HG02840 (cell line): ENCODE data around the gene TCERG1.

Experiments used
- ATAC-seq: cut with Tn5 transposase; IDR thresholded peaks from one replicate; pipeline ENCODE4 v1.9.1; 2021; ENCODE audit warnings: mild to moderate bottlenecking, moderate library complexity, moderate number of reproducible peaks; ENCODE audit not compliant: unreplicated experiment, low FRiP score

Gene TCERG1

GRCh38 chr5:146450002-146450401 lies 2.9 kb downstream of the TCERG1 start:
- no peak for ATAC-seq

- ATAC-seq: no peak
Measured at GRCh38 chr5:146451411-146451810, 4.3 kb downstream of the TCERG1 start.

DNA sequence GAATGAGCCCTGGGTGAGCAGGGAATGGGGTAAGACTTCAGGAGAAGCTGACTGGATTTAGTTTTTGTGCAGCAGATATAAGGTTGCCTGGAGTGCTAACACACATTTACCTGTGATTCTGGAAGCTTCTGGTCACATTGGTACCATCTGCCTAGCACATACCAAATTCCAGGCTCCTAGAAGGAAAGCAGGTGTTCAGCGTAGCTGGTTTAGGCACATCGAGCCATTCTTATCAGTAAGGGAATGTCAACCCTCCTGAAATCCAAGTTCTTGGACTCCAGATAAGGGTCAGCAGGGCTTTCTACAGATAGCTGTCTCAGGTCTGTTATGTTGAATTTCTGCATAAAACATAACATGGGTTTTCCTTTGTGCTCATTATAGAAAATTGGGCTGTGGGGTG lies 10.3 kb downstream of the TCERG1 start:
- no peak for ATAC-seq

- ATAC-seq: no peak
Measured at GRCh38 chr5:146458894-146459293, 11.8 kb downstream of the TCERG1 start.

DNA sequence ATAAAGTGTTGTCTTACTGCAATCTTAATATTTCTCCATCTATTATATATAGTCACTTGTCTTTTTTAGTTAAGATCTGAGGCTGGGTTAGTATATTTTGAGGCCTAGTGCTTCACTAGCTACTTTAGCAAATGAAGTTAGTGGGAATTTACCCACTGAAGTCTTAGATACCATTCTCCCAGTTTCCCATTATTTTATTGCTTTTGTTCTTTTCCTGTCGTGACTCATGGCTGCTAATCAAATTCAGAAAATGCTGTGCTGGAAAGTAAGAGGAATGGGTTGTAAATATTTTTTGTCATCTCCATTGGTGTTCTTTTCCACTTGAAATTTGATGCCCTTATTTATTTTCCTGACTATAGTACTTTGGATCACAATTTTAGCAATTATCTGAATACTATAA lies 14.2 kb downstream of the TCERG1 start:
- no peak for ATAC-seq

DNA sequence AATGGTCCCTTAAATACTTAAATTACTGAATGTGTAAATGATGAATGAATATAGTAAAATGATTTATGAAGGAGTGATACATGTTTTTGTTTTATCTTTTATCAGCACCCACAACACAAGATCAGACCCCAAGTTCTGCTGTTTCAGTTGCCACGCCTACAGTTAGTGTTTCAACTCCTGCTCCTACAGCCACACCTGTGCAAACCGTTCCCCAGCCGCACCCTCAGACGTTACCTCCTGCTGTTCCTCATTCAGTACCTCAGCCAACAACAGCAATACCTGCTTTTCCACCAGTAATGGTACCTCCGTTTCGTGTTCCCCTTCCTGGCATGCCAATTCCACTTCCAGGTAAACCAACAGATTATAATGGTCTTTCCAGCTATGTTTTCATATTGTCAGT lies 16.3 kb downstream of the TCERG1 start:
- no peak for ATAC-seq

DNA sequence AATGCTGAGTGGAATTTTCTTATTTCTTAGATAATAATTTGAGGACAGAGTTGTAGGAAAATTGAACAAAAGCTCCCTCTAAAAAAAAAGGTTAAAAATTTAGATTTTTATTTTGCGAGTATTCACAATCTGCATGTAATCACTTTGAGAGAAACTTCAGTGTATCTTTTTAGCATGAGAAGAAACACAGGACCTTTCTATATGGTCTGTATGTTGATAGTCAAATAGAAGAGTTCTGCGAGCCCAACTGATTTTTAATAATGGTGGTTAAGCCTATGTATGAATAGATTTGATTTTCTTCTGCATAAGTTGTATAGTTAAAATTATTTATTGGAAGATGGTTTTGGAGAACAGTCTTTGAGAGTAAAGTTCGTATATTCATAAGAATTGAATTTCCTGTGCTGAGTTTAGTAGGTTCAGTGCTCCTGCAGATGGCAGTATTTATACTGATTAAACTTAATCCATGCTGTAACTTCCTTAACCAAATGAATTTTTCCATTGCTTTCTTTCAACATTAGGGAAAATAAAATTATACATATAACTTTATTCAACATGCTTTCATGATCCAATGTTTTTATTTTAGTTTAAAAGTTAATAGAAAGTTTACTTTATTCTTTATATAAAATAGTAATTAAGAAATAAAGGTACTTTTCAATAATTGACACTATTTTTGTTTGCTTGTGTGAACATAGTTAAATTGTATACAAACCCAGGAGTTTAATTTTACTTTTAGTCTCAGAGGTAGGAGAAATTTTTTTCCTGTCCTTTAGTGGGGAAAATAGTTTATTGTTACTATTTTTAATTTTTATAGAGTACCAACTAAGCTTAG lies 19.6 kb downstream of the TCERG1 start:
- no peak for ATAC-seq

DNA sequence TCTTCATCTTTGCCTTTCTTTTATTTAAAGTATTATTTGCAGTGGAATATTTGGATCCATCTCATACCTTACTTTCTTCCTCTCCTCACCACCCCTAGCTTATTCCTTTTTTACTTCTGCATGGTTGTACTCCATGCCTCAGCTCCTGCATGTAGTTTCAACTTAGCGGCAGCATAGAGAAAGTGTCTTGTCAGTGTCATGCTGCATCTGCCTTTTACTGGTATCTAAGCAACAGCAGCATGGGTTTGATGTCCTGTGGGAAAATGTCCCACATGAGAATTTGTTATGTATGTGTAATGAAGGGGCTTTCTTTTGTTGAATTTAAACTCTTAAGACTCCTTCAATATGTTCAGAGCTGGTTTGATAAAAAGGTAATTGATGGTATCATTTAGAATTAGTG lies 20.6 kb downstream of the TCERG1 start:
- ATAC-seq: no peak

- ATAC-seq: no peak
Measured at GRCh38 chr5:146474065-146474464, 26.9 kb downstream of the TCERG1 start.

DNA sequence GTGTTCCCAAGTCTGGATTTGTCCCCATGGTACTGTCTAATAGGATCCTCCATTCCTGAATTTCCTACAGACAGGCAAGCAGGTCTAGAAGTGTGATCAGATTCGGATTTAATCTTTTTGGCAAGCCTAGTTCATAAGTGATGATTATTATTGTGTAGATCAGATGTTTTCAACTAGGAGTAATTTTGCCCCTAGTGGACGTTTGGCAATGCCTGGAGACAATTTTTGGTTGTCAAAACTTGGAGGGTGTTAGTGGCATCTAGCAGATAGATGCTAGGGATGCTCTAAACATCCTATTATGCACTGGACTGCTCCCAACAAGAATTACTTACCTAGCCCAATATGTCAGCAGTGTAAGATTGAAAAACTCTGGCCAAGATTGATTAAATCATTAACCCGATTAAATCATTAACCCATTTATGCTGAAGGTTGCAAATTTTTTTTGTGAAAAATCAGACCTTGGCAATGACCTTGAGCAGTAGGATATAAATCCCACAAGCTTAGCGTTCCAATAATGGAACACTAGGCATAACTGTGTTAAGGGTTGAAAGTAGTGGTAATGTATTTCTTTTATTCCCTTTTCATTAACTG lies 28.2 kb downstream of the TCERG1 start:
- no peak for ATAC-seq

DNA sequence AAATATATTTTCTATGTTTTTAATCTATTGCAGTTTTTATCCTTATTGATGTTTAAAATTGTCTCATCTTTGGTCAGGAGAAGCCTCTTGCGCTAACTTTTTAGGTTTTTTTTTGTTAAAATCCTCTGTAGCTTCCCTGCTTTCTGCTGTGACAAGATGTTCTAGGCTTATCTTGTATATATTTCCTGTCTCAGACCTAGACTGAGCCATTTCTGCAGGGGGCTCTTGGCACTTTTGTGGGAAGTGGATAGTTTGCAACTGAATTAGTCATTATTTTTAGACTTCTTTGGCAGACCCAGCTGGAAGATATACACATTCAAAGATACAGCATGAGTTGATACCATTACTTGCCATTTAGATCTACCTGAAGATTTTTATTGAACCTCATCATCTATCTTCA lies 28.8 kb downstream of the TCERG1 start:
- no peak for ATAC-seq

GRCh38 chr5:146482775-146483174 lies 35.6 kb downstream of the TCERG1 start:
- no peak for ATAC-seq

DNA sequence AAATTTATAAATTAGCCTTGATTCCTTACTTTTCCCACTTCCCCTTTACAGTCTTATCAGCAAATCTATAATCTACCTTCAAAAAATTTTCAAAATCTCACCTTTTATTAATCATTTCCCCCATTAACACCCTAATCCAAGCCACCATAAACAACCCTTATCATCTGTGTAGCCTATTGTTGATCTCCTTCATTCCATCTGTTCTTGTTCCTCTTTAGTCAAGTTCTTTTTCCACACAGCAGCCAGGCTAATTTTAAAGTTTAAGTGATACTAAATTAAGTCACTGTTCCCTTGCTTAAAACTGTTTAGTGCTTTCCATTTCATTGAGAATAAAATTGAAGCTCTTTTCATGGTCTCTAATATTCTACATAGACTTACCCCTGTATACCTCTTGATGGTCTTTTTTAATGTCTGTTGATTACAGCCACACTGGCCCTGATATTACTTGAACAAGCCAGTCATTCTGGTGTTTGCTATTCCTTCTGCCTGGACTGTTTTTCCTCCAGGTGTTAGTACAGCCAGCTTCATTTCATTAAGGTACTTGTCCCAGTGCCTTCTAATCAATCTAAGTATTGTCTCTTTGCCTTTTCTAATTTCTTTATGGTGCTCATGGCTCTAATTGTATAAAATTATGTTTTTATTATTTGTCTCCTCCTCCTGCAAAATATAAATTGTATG lies 37.7 kb downstream of the TCERG1 start:
- ATAC-seq: no peak

GRCh38 chr5:146490089-146490843 lies 43.1 kb downstream of the TCERG1 start:
- ATAC-seq: no peak

DNA sequence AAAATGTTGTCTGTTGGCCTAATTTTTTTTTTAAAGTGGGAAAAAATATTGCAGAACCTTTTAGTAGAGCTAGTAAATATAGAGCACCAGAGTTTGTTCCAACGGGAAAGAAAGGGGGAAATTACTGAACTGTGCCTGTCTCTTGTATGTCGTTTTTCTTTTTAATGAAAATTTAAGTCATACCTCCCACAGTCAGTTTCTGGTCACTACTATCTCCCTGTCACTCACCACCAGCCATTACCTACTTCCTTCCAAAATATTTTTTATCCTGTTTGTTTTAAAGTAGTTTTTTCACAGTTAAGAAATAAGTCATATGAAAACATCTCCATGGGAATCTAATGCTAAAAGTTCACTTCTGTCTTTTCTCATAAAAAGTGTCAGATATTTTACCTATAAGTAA lies 47.5 kb downstream of the TCERG1 start:
- no peak for ATAC-seq

GRCh38 chr5:146499680-146500079 lies 52.5 kb downstream of the TCERG1 start:
- no peak for ATAC-seq

DNA sequence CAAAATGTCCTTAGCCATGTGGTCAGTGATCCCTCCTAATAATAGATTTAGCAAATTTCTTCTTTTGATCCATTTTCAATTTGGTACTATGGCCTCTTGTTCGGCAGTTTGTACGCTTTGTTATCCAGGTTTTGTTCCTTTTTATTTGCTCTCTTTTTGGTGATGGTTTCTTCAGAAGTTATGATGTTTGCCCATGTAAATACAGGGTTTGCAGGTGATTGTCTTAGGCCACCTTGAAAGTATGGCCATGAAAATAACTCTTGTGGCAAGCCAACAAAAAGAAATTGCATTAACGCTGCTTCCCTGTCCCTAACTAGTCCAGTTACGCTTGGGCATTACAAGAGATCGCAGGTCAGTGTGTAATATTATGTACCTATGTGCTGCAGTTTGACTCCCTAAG lies 60.3 kb downstream of the TCERG1 start:
- ATAC-seq: no peak

DNA sequence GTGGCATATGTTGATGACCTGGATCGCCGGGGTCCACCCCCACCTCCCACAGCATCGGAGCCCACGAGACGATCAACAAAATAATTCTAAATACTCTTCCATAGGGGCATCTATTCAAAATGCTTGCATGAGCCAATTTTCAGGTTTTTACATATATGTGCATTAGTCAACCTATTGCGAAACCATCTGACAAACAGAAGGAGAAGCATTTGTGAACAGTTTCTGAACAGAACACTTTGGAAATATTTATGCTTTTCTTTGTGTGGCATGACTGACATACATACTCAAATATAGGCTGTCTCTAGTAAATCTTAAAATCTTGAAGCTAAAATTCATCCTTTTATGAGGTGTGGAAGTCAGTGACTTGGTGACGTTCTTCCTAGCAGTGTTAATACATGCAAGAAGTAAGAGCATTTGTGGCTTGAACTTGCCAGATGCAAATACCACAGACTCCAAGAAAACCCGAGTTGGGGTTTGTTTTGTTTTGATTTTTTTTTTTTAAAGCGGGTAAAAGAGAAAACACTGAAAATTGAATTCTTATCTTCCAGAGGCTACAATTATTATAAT lies 63.5 kb downstream of the TCERG1 start:
- no peak for ATAC-seq

DNA sequence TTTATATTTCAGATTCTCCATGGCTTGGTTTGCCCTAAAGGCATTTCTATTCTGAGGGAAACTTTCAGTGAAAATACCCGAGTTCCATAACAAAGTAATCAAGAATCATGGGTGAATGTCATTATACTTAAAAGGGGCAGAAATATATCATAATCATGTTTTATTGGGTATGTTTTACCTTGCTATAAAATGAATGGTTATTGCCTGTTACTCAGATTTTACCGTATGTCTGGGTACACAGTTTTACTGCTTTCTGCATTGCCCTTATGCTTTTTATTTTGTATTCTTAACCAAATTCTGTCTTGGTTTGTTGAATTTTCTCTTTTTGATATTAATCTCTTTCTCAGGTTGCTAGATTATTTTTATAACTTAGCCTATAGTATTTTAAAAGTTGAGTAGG lies 66.3 kb downstream of the TCERG1 start:
- no peak for ATAC-seq

DNA sequence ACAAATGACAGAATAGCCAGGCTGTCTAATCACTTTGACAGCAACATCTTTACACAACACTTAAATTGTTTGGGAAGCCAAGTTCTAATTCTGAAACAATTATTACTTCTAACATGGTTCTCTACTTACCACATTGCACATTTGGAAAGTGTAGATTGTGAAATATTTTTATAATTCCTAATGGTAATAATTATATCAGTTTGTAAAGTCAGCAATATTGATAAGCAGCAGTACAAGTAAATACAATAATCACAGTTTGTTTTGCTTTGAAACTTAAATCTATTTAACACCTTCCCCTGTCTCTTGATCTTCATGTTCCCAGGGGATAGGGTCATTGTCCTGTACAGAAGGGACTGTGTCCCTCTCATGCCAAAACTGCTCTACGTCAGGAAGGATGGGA lies 67.4 kb downstream of the TCERG1 start:
- no peak for ATAC-seq
